K562 (cell line): Measurements from ENCODE around the gene PPFIBP2. TPM values are rescaled to one million over a fixed set of nuclear protein-coding genes. Genes with fewer than 3 reads are reported as not detected.

ENCODE experiments used
- ATAC-seq: fragments of 200-7000 bp; cut with Tn5 transposase; 3 replicates; pipeline ENCODE4 v1.9.1; 2020; ENCODE audit warnings: moderate library complexity
- BruUV-seq: library from RNA; stranded (reverse); fragments of 400-500 nt; replicated peaks from 2 replicates; lab custom pipeline; 2021; lab: Mats Ljungman, UMichigan
- CTCF ChIA-PET: fragments of 300-600 bp; formaldehyde crosslinking; extraction: SDS; loops from one replicate; lab custom pipeline; 2021; ENCODE audit warnings: low intra/inter-chr PET ratio; lab: Yijun Ruan, JAX
- POLR2A ChIA-PET: fragments of 300-600, 350-650 bp; sonication (Branson Sonifier 250); formaldehyde crosslinking; extraction: SDS; loops from one replicate; lab custom pipeline; 2021; ENCODE audit warnings: antibody characterized with exemption, inconsistent platforms; lab: Yijun Ruan, JAX
- DNase-seq, 4 experiments: peaks; one replicate each; pipeline versions ENCODE4 v3.0.0 to v3.0.0-alpha.2; 2011 to 2018; ENCODE audit warnings: low spot score in 3 of 4, mixed read lengths in 3 of 4; ENCODE audit errors: extremely low read depth in 1 of 4
- FAIRE-seq: peaks from 2 replicates; lab custom pipeline; 2011; peaks lifted over from hg19 to GRCh38; lab: Jason Lieb, UNC
- H2AFZ ChIP-seq: 2 replicates; pipeline ENCODE4 v1.6.0; 2011; ENCODE audit warnings: low read depth, low read length, control low read depth, inconsistent platforms
- H3K27ac ChIP-seq: fragments of 200-600 bp; 3 replicates; pipeline ENCODE4 v1.8.0; 2011; ENCODE audit warnings: low read depth, mild to moderate bottlenecking, control low read depth, inconsistent platforms, low read length, moderate library complexity, mixed read lengths; ENCODE audit errors: extremely low read depth
- H3K27me3 ChIP-seq, 2 experiments: fragments of 300-600 bp in 1 of 2; 2 replicates in 1 of 2; 3 replicates in 1 of 2; pipeline versions ENCODE4 v1.6.0 to v1.8.0; 2011; ENCODE audit warnings: inconsistent platforms in 2 of 2, low read length in 2 of 2, mild to moderate bottlenecking in 1 of 2, mixed read lengths in 1 of 2, moderate library complexity in 1 of 2; ENCODE audit not compliant: control insufficient read depth in 2 of 2, insufficient read depth in 2 of 2
- H3K36me3 ChIP-seq: fragments of 300-600 bp; 3 replicates; pipeline ENCODE4 v1.8.0; 2011; ENCODE audit warnings: mild to moderate bottlenecking, low read length, inconsistent platforms; ENCODE audit not compliant: control insufficient read depth, insufficient read depth
- H3K4me1 ChIP-seq, 2 experiments: fragments of 200-600 bp in 1 of 2; replicated peaks in 1 of 2; 2 replicates in 1 of 2; 3 replicates in 1 of 2; pipeline versions ENCODE4 v1.5.1 to v1.8.0; 2011; ENCODE audit warnings: inconsistent platforms in 2 of 2, low read length in 2 of 2, mild to moderate bottlenecking in 1 of 2, mixed read lengths in 1 of 2, moderate library complexity in 1 of 2; ENCODE audit not compliant: control insufficient read depth in 2 of 2, insufficient read depth in 2 of 2
- H3K4me2 ChIP-seq: 2 replicates; pipeline ENCODE4 v1.6.1; 2011; ENCODE audit warnings: low read length, control low read depth, inconsistent platforms, mixed read lengths; ENCODE audit not compliant: insufficient read depth
- H3K4me3 ChIP-seq: fragments of 200-600 bp; sonication (generic), shearing (Covaris generic); 2 replicates; pipeline ENCODE4 v1.5.1; 2016; ENCODE audit warnings: control low read depth, inconsistent platforms
- H3K79me2 ChIP-seq: fragments of 200-600 bp; 3 replicates; pipeline ENCODE4 v1.8.0; 2011; ENCODE audit warnings: low read length, inconsistent platforms; ENCODE audit not compliant: control insufficient read depth, insufficient read depth
- H3K9ac ChIP-seq, 2 experiments: 2 replicates each; pipeline versions ENCODE4 v1.6.0 to v1.6.1; 2011; ENCODE audit warnings: low read depth in 2 of 2, low read length in 2 of 2, control low read depth in 1 of 2, inconsistent platforms in 1 of 2, mild to moderate bottlenecking in 1 of 2, mixed read lengths in 1 of 2; ENCODE audit not compliant: insufficient read depth in 1 of 2
- H3K9me1 ChIP-seq: one replicate; pipeline ENCODE4 v1.6.0; 2011; ENCODE audit warnings: inconsistent platforms, mild to moderate bottlenecking, low read length, moderate library complexity; ENCODE audit not compliant: control insufficient read depth, insufficient read depth
- H3K9me3 ChIP-seq: replicated peaks from 2 replicates; pipeline ENCODE4 v1.5.1; 2011; ENCODE audit warnings: low read depth, low read length, inconsistent platforms; ENCODE audit not compliant: control insufficient read depth, insufficient read depth
- H4K20me1 ChIP-seq: replicated peaks from 2 replicates; pipeline ENCODE4 v1.6.1; 2011; ENCODE audit warnings: low read length, inconsistent platforms, mixed read lengths; ENCODE audit not compliant: control insufficient read depth, insufficient read depth
- CBFB ChIP-seq: sonication (generic); formaldehyde crosslinking; IDR thresholded peaks from 2 replicates; pipeline ENCODE4 v1.4.0; 2020; ENCODE audit warnings: mild to moderate bottlenecking, missing genetic modification reagents
- CREB1 ChIP-seq, 2 experiments: sonication (generic) in 1 of 2; formaldehyde crosslinking in 1 of 2; IDR thresholded peaks; 2 replicates each; pipeline versions ENCODE4 v1.6.1 to v1.8.0; 2012 to 2022; ENCODE audit warnings: inconsistent platforms in 1 of 2, mild to moderate bottlenecking in 1 of 2, missing genetic modification reagents in 1 of 2, moderate library complexity in 1 of 2
- GATAD2B ChIP-seq: fragments of 450-650 bp; IDR thresholded peaks from 2 replicates; pipeline ENCODE4 v1.6.1; 2017; ENCODE audit warnings: mild to moderate bottlenecking, borderline replicate concordance
- KAT8 ChIP-seq: fragments of 450-650 bp; IDR thresholded peaks from 2 replicates; pipeline ENCODE4 v1.6.1; 2016; ENCODE audit warnings: low read depth, mild to moderate bottlenecking
- MAZ ChIP-seq, 2 experiments: fragments of 450-650 bp in 1 of 2; sonication (generic) in 1 of 2; formaldehyde crosslinking; IDR thresholded peaks in 1 of 2; conservative IDR thresholded peaks in 1 of 2; 2 replicates each; pipeline versions ENCODE4 v1.4.0 to v1.5.0; 2020; ENCODE audit warnings: mild to moderate bottlenecking in 1 of 2, missing genetic modification reagents in 1 of 2
- NCOA6 ChIP-seq: fragments of 450-650 bp; IDR thresholded peaks from 2 replicates; pipeline ENCODE4 v1.6.1; 2017; ENCODE audit warnings: mild to moderate bottlenecking
- POLR2G ChIP-seq: fragments of 200-400 bp; formaldehyde crosslinking; IDR thresholded peaks from 2 replicates; pipeline ENCODE4 v1.6.1; 2017; ENCODE audit warnings: low read depth, mild to moderate bottlenecking, antibody characterized with exemption, low read length, moderate library complexity
- PRMT5 ChIP-seq: sonication (generic); formaldehyde crosslinking; IDR thresholded peaks from 2 replicates; pipeline ENCODE4 v1.5.0; 2020; ENCODE audit warnings: missing genetic modification reagents
- SMARCA4 ChIP-seq: fragments of 450-650 bp; IDR thresholded peaks from 2 replicates; pipeline ENCODE4 v1.6.1; 2016
- ZBTB17 ChIP-seq: fragments of 450-650 bp; formaldehyde crosslinking; IDR thresholded peaks from 2 replicates; pipeline ENCODE4 v1.4.0; 2020; ENCODE audit warnings: mild to moderate bottlenecking
- ZNF766 ChIP-seq: fragments of 200-800 bp; sonication (Bioruptor generic); conservative IDR thresholded peaks from 2 replicates; pipeline ENCODE4 v1.6.1; 2016; ENCODE audit warnings: missing genetic modification characterization, missing compliant biosample characterization
- WGBS: fragments of 100-300 bp; shearing (Covaris generic); methylation state at CpG from one replicate; pipeline ENCODE4 v1.1.6; 2016; ENCODE audit warnings: low coverage, mixed read lengths; ENCODE audit not compliant: insufficient coverage; ENCODE audit errors: missing lambda C conversion rate; 5-methylcytosine and 5-hydroxymethylcytosine counted together
- in situ Hi-C: fragments of 300-500 bp; cut with MboI; formaldehyde crosslinking; loops from 4 replicates; pipeline ENCODE4 v1.15.0; 2018; ENCODE audit warnings: inconsistent platforms, mixed read lengths
- intact Hi-C: fragments of 100-400 bp; cut with micrococcal nuclease; formaldehyde crosslinking; loops from 2 replicates; pipeline ENCODE4 v1.14.2; 2022
- polyA plus RNA-seq, 8 experiments: library from polyadenylated mRNA; depleted of rRNA in 4 of 8; stranded (reverse) in 5 of 8; unstranded in 3 of 8; fragments of >200 nt; fragmentation: Nextera tagmentation in 2 of 8; fragmentation: Illumina TruSeq in 1 of 8; extraction: Ambion mirVana in 2 of 8; extraction: Trizol in 1 of 8; gene quantifications; 2 replicates each; pipeline versions ENCODE4 v1.2.1 to v1.2.3, GENCODE V29; 2011 to 2014; ENCODE audit warnings: inconsistent platforms in 1 of 8, missing spikeins in 1 of 8
- total RNA-seq, 7 experiments: library from RNA; depleted of rRNA in 6 of 7; stranded (reverse); fragments of >200 nt in 6 of 7; fragmentation: Illumina TruSeq in 2 of 7; extraction: Trizol in 2 of 7; gene quantifications; 2 replicates each; pipeline versions ENCODE4 v1.2.1 to v1.2.3, GENCODE V29; 2011 to 2021; ENCODE audit warnings: low replicate concordance in 1 of 7
- TF ChIP-seq, protein P1 (sequence below): fragments of 450-650 bp; IDR thresholded peaks from 2 replicates; pipeline ENCODE4 v1.6.1; 2016; ENCODE audit warnings: antibody characterized with exemption
- TF ChIP-seq, protein P2 (sequence below): sonication (generic); formaldehyde crosslinking; IDR thresholded peaks from 2 replicates; pipeline ENCODE4 v1.8.0; 2023; ENCODE audit warnings: missing genetic modification reagents, mild to moderate bottlenecking, borderline replicate concordance

PPFIBP2 gene
- total and polyA plus RNA-seq, 9 of the 15 experiments (the other 6 are each of a cell fraction or from before 2014, with no cell fraction given), result 0.18 to 3.4 (median 1.2) TPM

DNA sequence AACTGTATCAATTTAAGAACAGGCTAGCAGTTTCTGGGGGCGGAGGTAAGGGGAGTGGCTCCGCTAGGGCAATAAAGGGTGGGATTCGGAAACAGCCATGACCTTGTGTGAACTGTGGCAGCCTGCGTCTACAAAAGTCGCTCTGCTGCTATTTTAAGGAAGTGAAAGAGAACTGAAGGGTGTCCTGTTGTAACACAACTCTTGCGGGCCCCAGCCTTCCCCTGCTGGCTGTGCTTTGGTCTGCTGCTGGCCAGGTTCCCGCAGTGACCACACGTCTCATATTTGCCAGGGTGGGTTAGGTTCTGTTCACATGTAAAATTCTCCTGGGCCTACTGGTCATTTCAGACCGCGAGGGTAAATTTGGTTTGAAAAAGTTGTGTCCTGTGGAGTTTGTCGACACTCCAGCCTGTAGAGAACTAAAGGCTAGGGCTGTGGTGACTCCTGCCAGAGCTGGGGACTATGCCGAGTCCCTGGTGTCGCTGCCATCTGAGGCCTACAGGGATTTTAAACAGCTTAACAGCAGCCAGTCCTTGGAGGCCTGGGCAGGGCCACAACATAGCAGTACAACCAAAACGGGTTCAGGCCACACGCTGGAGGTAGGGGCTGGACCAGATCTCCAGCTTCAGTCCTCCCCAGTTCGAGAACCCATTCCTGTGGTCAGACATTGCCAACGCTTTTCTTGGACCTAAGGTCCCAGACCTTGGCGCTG, 1.1 kb upstream of the PPFIBP2 start (continued):
- TF ChIP-seq, protein P1, sequence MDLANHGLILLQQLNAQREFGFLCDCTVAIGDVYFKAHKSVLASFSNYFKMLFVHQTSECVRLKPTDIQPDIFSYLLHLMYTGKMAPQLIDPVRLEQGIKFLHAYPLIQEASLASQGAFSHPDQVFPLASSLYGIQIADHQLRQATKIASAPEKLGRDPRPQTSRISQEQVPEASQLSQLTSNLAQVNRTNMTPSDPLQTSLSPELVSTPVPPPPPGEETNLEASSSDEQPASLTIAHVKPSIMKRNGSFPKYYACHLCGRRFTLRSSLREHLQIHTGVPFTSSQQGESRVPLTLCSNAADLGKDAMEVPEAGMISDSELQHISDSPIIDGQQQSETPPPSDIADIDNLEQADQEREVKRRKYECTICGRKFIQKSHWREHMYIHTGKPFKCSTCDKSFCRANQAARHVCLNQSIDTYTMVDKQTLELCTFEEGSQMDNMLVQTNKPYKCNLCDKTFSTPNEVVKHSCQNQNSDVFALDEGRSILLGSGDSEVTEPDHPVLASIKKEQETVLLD, result no peak
- TF ChIP-seq ZNF766 (no peak; the same call in 1 of the 2 replicates), KAT8 (no peak)
- TF ChIP-seq, all 486 proteins: peak for 9

DNA sequence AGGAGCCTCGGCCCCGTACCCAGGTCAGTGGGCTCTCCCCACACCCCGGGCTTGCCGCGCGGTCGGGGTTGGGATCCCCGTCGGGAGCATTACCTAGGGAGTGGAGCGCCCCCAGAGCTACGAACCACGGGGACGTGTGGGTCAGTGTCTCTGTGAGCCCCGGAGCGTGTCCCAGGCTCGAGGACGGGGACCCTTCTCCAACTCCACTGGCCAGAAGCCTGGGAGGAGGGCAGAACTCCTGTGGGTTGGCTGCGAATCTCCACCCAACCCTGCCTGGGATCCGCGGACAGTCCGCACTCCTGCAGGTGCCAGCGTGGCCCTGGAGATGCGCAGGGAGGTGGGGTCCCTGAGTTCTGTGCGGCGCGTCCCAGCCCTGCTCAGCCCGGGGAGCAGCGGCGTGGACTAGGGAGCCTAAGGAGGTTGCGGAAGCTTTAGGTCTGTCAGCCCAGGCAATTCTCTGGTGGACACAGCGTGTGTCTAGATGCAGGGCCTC, 346 bp downstream of the PPFIBP2 start:
- WGBS, result 23% methylated on average over 25 of the region's 31 CpGs
- DNase-seq, result peak in 1 of 4 experiments; percentile 12
- Histone ChIP-seq H3K79me2 (no peaks in the 10 kb centered on the region), H3K9ac (peak overlapping the region; percentile 51 to 87; a peak in 3 of 4 replicates), H3K36me3 (no peaks in the 10 kb centered on the region), H3K27ac (no peak overlapping the region; the same call in 2 of the 3 replicates), H3K4me2 (peak overlapping the region; percentile 80), H3K27me3 (peaks cover 4 to 35% of the 10 kb centered on the region in 2 experiments; a peak in 4 of 5 replicates), H3K9me3 (no peaks in the 10 kb centered on the region), H2AFZ (peak overlapping the region; percentile 93), H3K4me3 (peak overlapping the region; percentile 70), H3K9me1 (no peaks in the 10 kb centered on the region), H4K20me1 (0 out of 2 replicates have a peak, but pooled peaks cover 2% of the 10 kb centered on the region), H3K4me1 (peaks cover 0 to 18% of the 10 kb centered on the region in 2 experiments; a peak in 3 of 5 replicates)
- ATAC-seq, result peak; percentile 52
- intact Hi-C loops (no loop called here), in situ Hi-C loops (no loop called here)
- POLR2A ChIA-PET, result interaction anchor here (0.6 to 0.9 kb wide), 2 partner anchors 26 to 139 kb away, joined by 3 to 5 read pairs; no protein-coding TSS in a partner anchor
- no peak for FAIRE-seq
- no TSS peak for BruUV-seq
- CTCF ChIA-PET, result no interaction called here
- TF ChIP-seq CREB1 (IDR thresholded peaks at IDR 0.05) (no peak), CREB1 (CRISPR knock-in tag; IDR thresholded peaks at IDR 0.05) (peak; percentile 25), CBFB (CRISPR knock-in tag) (no peak), GATAD2B (no peak), NCOA6 (0 out of 2 replicates have a peak, but pooled peaks have one; percentile 25), MAZ (CRISPR knock-in tag; conservative IDR thresholded peaks at IDR 0.05 in 1 of 2, IDR thresholded peaks at IDR 0.05 in 1 of 2) (0 out of 4 replicates have a peak, but pooled peaks of 1 of the 2 experiments have one; percentile 6), ZBTB17 (CRISPR knock-in tag) (0 out of 2 replicates have a peak, but pooled peaks have one; percentile 41), SMARCA4 (no peak), POLR2G (peak; percentile 0; the same call in 1 of the 2 replicates), PRMT5 (CRISPR knock-in tag) (no peak)
- TF ChIP-seq, protein P2, sequence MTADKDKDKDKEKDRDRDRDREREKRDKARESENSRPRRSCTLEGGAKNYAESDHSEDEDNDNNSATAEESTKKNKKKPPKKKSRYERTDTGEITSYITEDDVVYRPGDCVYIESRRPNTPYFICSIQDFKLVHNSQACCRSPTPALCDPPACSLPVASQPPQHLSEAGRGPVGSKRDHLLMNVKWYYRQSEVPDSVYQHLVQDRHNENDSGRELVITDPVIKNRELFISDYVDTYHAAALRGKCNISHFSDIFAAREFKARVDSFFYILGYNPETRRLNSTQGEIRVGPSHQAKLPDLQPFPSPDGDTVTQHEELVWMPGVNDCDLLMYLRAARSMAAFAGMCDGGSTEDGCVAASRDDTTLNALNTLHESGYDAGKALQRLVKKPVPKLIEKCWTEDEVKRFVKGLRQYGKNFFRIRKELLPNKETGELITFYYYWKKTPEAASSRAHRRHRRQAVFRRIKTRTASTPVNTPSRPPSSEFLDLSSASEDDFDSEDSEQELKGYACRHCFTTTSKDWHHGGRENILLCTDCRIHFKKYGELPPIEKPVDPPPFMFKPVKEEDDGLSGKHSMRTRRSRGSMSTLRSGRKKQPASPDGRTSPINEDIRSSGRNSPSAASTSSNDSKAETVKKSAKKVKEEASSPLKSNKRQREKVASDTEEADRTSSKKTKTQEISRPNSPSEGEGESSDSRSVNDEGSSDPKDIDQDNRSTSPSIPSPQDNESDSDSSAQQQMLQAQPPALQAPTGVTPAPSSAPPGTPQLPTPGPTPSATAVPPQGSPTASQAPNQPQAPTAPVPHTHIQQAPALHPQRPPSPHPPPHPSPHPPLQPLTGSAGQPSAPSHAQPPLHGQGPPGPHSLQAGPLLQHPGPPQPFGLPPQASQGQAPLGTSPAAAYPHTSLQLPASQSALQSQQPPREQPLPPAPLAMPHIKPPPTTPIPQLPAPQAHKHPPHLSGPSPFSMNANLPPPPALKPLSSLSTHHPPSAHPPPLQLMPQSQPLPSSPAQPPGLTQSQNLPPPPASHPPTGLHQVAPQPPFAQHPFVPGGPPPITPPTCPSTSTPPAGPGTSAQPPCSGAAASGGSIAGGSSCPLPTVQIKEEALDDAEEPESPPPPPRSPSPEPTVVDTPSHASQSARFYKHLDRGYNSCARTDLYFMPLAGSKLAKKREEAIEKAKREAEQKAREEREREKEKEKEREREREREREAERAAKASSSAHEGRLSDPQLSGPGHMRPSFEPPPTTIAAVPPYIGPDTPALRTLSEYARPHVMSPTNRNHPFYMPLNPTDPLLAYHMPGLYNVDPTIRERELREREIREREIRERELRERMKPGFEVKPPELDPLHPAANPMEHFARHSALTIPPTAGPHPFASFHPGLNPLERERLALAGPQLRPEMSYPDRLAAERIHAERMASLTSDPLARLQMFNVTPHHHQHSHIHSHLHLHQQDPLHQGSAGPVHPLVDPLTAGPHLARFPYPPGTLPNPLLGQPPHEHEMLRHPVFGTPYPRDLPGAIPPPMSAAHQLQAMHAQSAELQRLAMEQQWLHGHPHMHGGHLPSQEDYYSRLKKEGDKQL, result 0 out of 2 replicates have a peak, but pooled peaks have one; percentile 20
